Progenitor cell of endocrine pancreas (in vitro differentiated cells): ENCODE measurements around the gene RAB6B. TPM values are rescaled to one million over a fixed set of nuclear protein-coding genes. Genes with fewer than 3 reads are reported as not detected.

Experiments used
- DNase-seq: peaks from one replicate; pipeline ENCODE4 v3.0.0; 2021; ENCODE audit warnings: low spot score; ENCODE audit not compliant: unreplicated experiment
- H3K27ac Mint-ChIP-seq: 2 replicates; pipeline ENCODE4 v1.8.0; 2021; ENCODE audit warnings: mild to moderate bottlenecking, moderate library complexity, mixed read lengths
- H3K27me3 Mint-ChIP-seq: 2 replicates; pipeline ENCODE4 v1.8.0; 2021; ENCODE audit warnings: mixed read lengths
- H3K36me3 Mint-ChIP-seq: 2 replicates; pipeline ENCODE4 v1.8.0; 2022; ENCODE audit warnings: mixed read lengths; ENCODE audit not compliant: insufficient read depth
- H3K4me1 Mint-ChIP-seq: 2 replicates; pipeline ENCODE4 v1.8.0; 2021; ENCODE audit warnings: low read depth, mixed read lengths
- H3K4me3 Mint-ChIP-seq: 2 replicates; pipeline ENCODE4 v1.8.0; 2021; ENCODE audit warnings: low read depth, mild to moderate bottlenecking, moderate library complexity, mixed read lengths
- H3K9me3 Mint-ChIP-seq: 2 replicates; pipeline ENCODE4 v1.8.0; 2021; ENCODE audit warnings: low read depth, mixed read lengths
- total RNA-seq: library from RNA; stranded (reverse); gene quantifications from 2 replicates; pipeline ENCODE4 v1.2.1, GENCODE V29; 2021
- TF ChIP-seq, protein P1 (sequence below): fragments of 200-600 bp; sonication (generic); IDR thresholded peaks from one replicate; pipeline ENCODE4 v1.5.0; 2021; ENCODE audit warnings: antibody characterized with exemption, mild to moderate bottlenecking; ENCODE audit not compliant: unreplicated experiment

Gene RAB6B
- total RNA-seq, 1 donor from 2014 or later: 10.5 TPM

DNA sequence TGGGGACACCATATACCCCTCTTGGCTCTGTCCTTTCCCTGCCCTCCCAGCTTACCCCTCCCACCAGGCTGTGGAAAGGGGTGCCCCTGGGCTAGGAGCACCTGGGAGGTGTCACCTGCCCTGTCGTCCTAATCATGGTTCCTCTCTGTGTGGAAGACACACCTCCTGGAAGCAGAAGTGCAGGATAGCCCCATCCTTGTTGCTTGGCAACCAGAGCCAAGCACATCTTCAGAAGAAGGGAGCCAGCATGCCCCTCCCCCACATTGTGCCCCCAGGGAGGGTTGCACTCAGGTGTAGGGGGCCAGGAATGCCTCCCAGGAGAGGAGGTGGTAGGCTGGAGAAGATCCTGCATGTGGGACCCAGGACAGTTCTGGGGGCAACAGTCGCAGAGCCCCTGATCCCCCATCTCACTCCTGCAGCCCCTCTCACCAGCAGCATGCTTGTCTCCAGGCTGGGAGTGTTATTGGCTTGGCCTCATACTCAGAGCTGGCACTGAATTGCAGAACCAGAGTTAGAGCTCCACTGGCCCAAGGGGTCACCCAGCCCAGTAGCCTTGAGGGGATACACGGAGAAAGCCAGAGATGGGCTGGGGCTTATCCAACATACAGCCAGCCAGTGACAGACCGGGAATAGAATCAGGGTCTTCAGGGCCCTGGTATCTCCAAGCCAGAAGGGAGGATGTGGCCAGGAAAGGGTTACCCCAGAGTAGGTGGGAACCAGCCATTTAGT is 8.4 kb downstream of the RAB6B start:
- H3K27me3 Mint-ChIP-seq: peaks cover 27% of the 10 kb centered on the region
- TF ChIP-seq, protein P1, sequence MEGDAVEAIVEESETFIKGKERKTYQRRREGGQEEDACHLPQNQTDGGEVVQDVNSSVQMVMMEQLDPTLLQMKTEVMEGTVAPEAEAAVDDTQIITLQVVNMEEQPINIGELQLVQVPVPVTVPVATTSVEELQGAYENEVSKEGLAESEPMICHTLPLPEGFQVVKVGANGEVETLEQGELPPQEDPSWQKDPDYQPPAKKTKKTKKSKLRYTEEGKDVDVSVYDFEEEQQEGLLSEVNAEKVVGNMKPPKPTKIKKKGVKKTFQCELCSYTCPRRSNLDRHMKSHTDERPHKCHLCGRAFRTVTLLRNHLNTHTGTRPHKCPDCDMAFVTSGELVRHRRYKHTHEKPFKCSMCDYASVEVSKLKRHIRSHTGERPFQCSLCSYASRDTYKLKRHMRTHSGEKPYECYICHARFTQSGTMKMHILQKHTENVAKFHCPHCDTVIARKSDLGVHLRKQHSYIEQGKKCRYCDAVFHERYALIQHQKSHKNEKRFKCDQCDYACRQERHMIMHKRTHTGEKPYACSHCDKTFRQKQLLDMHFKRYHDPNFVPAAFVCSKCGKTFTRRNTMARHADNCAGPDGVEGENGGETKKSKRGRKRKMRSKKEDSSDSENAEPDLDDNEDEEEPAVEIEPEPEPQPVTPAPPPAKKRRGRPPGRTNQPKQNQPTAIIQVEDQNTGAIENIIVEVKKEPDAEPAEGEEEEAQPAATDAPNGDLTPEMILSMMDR: no peak
- no peak for DNase-seq

DNA sequence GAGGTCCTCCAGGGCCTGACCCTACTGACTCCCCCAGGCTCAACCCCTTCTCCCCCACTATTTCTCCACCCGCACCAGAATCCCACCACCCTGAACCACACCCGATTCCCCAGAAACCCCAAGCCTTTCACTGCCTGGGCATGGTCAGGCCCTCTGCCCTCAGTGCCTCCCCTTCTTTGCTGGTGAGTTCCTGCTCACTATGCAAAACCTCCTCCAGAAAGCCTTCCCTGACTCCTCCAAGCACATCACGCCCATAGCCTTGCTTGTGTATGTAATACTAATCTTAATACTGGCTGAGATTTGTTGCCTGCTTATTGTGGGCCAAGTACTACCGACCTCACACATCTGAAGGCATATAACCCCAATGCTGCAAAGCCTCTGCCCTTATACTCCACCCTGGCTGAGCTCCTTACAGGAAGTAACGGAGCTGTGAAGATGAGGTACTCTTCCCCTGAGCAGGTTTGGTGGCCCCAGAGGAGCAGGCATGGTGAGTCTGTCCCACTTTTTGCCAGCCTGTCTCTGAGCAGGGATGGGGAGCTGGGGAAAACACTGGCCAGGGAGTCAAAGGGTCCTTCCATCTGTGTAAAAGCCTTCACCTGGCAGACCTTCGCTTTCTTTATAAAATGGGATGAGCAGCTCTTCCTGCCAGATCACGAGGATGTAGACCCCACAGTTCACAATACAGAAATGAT is 9.5 kb downstream of the RAB6B start:
- Mint-ChIP-seq H3K4me3 (no peak overlapping the region), H3K36me3 (no peaks in the 10 kb centered on the region), H3K9me3 (no peaks in the 10 kb centered on the region), H3K4me1 (no peaks in the 10 kb centered on the region), H3K27me3 (peaks cover 17% of the 10 kb centered on the region), H3K27ac (no peak overlapping the region)
- TF ChIP-seq, protein P1: no peak
- no peak for DNase-seq

More for the DNA sequence above, 8.4 kb downstream of the RAB6B start:
- Mint-ChIP-seq H3K4me1 (no peaks in the 10 kb centered on the region), H3K9me3 (no peaks in the 10 kb centered on the region), H3K27ac (no peak overlapping the region), H3K4me3 (no peak overlapping the region), H3K36me3 (no peaks in the 10 kb centered on the region)

DNA sequence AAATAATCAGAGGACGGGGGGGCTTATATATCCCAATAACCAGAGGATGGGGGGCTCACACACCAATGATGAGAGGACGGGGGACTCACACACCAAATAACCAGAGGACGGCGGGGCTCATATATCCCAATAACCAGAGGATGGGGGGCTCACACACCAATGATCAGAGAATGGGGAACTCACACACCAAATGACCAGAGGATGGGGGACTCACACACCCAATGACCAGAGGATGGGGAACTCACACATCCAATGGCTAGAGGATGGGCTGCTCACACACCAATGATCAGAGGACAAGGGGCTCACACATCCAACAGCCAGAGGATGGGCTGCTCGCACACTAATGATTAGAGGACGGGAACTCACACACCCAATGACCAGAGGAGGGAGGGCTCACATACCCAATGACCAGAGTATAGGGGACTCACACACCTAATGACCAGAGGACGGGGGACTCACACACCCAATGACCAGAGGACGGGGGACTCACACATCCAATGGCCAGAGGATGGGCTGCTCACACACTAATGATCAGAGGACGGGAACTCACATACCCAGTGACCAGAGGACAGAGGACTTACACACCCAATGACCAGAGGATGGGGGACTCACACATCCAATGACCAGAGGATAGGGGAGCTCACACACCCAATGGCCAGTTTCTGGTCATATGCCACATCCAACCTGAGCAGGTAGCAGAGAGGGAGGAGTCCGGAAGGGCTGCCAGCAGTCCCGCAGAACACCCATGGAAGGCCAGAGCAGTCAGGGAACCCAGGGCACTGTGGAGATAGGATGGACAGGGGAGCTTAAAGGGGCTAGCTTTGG is 10.6 kb downstream of the RAB6B start:
- TF ChIP-seq, protein P1: no peak
- DNase-seq: no peak
- Mint-ChIP-seq H3K27me3 (peaks cover 12% of the 10 kb centered on the region), H3K36me3 (no peaks in the 10 kb centered on the region), H3K4me3 (no peak overlapping the region), H3K4me1 (no peaks in the 10 kb centered on the region), H3K27ac (no peak overlapping the region), H3K9me3 (no peaks in the 10 kb centered on the region)

DNA sequence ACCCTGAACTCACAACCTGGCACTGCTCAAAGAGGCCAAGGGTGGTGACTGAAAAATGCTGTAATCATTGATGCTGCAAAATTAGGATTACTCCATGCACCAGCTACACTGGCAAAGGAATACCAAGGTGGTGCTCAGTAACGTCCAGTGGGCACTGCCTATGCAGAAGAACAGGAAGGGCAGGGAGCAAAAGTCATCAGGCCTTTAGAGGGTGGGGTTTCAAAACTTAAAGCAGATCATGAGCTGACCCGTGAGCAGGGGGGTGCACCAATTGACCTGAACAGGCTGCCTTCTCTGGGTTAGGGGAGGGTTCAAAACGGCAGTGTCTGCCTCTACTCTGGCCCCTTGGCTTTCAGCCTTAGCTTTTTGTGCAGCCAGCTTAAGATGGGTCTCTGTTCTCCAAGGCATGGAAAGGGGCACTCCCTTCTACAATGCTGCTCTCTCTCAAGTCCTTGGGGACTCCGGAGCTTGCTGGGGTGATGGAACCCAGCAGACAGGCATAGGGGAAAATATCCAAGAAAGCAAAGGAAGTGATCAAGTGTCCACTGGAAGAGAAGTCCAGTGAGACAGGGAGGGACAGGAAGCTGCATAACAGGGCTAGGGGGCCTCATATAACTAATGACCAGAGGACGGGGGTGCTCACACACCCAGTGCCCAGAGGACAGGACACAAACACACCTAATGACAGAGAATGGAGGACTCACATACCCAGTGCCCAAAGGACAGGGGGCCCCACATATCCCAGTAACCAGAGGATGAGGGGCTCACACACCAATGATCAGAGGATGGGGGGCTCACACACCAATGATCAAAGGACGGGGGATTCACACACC is 11.4 kb downstream of the RAB6B start:
- Mint-ChIP-seq H3K9me3 (no peaks in the 10 kb centered on the region), H3K27ac (no peak overlapping the region), H3K4me1 (no peaks in the 10 kb centered on the region), H3K4me3 (no peak overlapping the region), H3K27me3 (peaks cover 8% of the 10 kb centered on the region), H3K36me3 (no peaks in the 10 kb centered on the region)
- DNase-seq: no peak
- TF ChIP-seq, protein P1: no peak

DNA sequence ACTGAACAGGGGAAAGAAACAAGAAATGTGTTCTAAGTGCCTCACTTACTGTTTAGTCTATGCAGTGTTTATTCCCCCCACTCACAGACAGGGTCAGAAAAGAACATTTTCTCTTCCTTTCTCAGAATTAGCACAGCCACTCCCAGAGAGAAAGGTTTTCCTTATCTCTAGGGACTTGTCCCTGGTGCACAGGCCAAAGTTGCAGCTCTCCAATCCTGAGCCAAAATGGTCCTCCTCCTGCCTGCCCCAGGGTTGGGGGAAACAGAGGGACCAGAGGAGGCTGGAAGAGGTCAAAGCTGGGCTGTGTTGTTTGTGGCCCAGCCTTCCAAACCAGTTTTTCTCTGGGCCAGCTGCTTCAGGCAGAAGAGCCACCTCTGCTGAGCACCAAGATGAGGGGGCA is 12.0 kb downstream of the RAB6B start:
- no peak overlapping the region for H3K27ac Mint-ChIP-seq
- no peak for DNase-seq
- H3K27me3 Mint-ChIP-seq: peaks cover 6% of the 10 kb centered on the region
- peaks cover 1% of the 10 kb centered on the region for H3K9me3 Mint-ChIP-seq
- no peak overlapping the region for H3K4me3 Mint-ChIP-seq
- H3K36me3 Mint-ChIP-seq: no peaks in the 10 kb centered on the region
- H3K4me1 Mint-ChIP-seq: no peaks in the 10 kb centered on the region
- TF ChIP-seq, protein P1: no peak
